Tibial artery (tissue), 4 donors: ENCODE measurements around the gene RPRML.

Experiments
- DNase-seq, 2 donors: peaks; one replicate each; pipeline ENCODE4 v3.0.0-alpha.2; 2019
- H3K27ac ChIP-seq, 2 donors: fragments of 200-600 bp; sonication (generic) in 1 of 2; 1 replicate in 1 of 2; 2 replicates in 1 of 2; pipeline ENCODE4 v1.5.1; 2018 to 2019; ENCODE audit warnings: mild to moderate bottlenecking in 1 of 2
- H3K27me3 ChIP-seq, 2 donors: fragments of 200-600 bp; sonication (generic) in 1 of 2; one replicate each; pipeline versions ENCODE4 v1.5.1 to v1.6.0; 2016 to 2019
- H3K36me3 ChIP-seq, 3 donors: fragments of 200-600 bp; sonication (generic) in 2 of 3; one replicate each; pipeline ENCODE4 v1.5.1; 2016 to 2019; ENCODE audit warnings: mild to moderate bottlenecking in 2 of 3
- H3K4me1 ChIP-seq, 4 donors: fragments of 200-600 bp; sonication (generic) in 2 of 4; 1 replicate in 3 of 4; 2 replicates in 1 of 4; pipeline ENCODE4 v1.5.1; 2016 to 2019
- H3K4me3 ChIP-seq, 2 donors: fragments of 200-600 bp; sonication (generic) in 1 of 2; 1 replicate in 1 of 2; 2 replicates in 1 of 2; pipeline ENCODE4 v1.5.1; 2018 to 2019; ENCODE audit warnings: mild to moderate bottlenecking in 2 of 2
- H3K9me3 ChIP-seq, 3 donors: fragments of 200-600 bp; sonication (generic) in 1 of 3; one replicate each; pipeline ENCODE4 v1.5.1; 2016 to 2019
- intact Hi-C: fragments of 100-400 bp; cut with DNase I; formaldehyde crosslinking; loops from one replicate; pipeline ENCODE4 v1.15.0; 2023; ENCODE audit warnings: low total_unique reads
- TF ChIP-seq, protein P1 (sequence below), 2 experiments: fragments of 200-600 bp in 1 of 2; fragments of 450-650 bp in 1 of 2; IDR thresholded peaks; one replicate each; pipeline ENCODE4 v1.5.1; 2017 to 2019; ENCODE audit warnings: antibody characterized with exemption in 2 of 2, mild to moderate bottlenecking in 1 of 2, moderate library complexity in 1 of 2

The RPRML gene

GRCh38 chr17:46951706-46952105 lies 27.3 kb downstream of the RPRML start:
- H3K27me3 ChIP-seq, result peaks cover 0 to 21% of the 10 kb centered on the region in 2 donors
- no peak overlapping the region for H3K4me3 ChIP-seq
- H3K36me3 ChIP-seq, result peaks cover 0 to 12% (median 5%) of the 10 kb centered on the region in 3 donors
- no peak for DNase-seq
- TF ChIP-seq, protein P1, sequence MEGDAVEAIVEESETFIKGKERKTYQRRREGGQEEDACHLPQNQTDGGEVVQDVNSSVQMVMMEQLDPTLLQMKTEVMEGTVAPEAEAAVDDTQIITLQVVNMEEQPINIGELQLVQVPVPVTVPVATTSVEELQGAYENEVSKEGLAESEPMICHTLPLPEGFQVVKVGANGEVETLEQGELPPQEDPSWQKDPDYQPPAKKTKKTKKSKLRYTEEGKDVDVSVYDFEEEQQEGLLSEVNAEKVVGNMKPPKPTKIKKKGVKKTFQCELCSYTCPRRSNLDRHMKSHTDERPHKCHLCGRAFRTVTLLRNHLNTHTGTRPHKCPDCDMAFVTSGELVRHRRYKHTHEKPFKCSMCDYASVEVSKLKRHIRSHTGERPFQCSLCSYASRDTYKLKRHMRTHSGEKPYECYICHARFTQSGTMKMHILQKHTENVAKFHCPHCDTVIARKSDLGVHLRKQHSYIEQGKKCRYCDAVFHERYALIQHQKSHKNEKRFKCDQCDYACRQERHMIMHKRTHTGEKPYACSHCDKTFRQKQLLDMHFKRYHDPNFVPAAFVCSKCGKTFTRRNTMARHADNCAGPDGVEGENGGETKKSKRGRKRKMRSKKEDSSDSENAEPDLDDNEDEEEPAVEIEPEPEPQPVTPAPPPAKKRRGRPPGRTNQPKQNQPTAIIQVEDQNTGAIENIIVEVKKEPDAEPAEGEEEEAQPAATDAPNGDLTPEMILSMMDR (IDR thresholded peaks at IDR 0.05), result no peak
- no peak overlapping the region for H3K27ac ChIP-seq
- H3K9me3 ChIP-seq, result no peaks in the 10 kb centered on the region
- no peaks in the 10 kb centered on the region for H3K4me1 ChIP-seq
- intact Hi-C loops, result no loop called here

DNA sequence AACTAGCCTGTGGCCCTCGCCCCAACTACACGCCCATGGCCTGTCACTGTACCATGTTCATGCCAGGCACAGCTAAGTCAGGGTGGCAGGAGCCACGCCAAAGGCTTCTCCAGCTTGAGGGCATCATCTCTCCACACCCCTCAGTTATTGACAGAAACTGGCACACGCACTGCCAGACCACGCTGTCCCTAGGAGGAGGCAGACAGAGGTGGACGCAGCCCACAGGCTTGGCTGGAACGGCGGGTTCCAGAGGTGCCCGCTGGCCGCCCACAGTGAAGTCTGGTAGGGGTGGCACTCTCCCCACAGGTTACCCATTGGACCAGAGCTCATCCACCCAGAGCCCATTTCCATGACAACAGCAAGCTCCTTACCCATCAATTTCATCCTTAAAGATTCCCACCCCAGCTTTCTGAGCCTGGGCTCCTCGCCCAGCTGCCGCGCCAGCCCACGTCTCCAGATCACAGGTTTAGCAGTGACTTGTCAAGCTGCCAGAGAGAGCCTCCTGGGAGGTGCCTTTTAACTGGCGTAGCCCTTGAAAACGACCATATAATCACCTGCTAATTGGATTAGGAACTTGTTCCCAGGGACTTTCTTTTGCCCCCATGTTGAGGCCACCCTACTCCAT lies 27.9 kb downstream of the RPRML start:
- no peak overlapping the region for H3K27ac ChIP-seq

GRCh38 chr17:46950342-46950996 lies 28.6 kb downstream of the RPRML start:
- Histone ChIP-seq H3K27ac (no peak overlapping the region), H3K9me3 (no peaks in the 10 kb centered on the region), H3K36me3 (peaks cover 0 to 12% (median 5%) of the 10 kb centered on the region in 3 donors), H3K27me3 (peaks cover 0 to 23% of the 10 kb centered on the region in 2 donors), H3K4me3 (no peak overlapping the region), H3K4me1 (no peaks in the 10 kb centered on the region)
- intact Hi-C loops, result no loop called here
- no peak for DNase-seq
- TF ChIP-seq, protein P1 (IDR thresholded peaks at IDR 0.05), result no peak

More for the DNA sequence above, 27.9 kb downstream of the RPRML start:
- Histone ChIP-seq H3K4me3 (no peak overlapping the region), H3K27me3 (peaks cover 0 to 21% of the 10 kb centered on the region in 2 donors), H3K4me1 (no peaks in the 10 kb centered on the region), H3K36me3 (peaks cover 0 to 12% (median 5%) of the 10 kb centered on the region in 3 donors), H3K9me3 (no peaks in the 10 kb centered on the region)
- TF ChIP-seq, protein P1 (IDR thresholded peaks at IDR 0.05), result no peak
- DNase-seq, result no peak
- intact Hi-C loops, result no loop called here

DNA sequence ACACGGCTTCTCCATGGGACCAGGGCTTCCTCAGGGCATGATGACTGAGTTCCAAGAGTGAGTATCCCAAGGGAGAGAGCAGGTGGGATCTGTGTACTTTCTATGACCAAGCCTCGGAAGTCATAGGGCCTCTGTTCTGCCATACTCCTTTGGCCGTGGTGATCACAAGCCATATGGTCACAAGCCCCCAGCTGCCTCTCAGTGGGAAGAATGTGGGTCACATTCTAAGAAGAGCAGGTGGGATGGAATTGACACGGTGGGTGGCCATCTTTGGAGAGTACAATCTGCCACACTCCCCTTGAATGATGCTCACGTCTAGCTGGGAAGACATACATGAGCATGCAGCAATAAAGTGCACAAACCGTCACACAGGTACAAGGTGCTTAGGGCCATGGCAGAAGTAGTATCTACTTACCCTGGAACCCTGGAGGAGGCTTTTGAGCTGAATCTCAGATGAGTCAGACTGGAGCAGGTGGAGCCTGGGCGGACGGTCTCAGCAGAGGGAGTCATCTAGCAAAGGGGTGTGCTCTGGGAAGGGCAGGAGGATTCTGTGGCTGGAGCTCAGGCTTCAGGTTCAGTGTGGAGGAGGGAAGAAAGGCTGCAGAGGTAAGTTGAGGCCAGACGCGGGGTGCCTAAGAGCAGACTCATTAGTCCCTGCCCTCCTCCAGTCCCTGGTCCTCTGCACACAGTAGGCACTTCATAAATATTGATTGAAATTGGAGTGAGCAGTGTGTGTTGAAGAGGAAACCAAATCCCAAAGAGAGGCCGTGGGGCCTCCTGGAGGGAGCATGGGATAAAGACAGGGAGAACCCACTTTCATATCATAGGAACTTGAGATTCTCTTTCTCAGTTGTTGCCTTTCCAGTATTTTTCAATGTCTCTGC lies 29.5 kb downstream of the RPRML start:
- no peaks in the 10 kb centered on the region for H3K9me3 ChIP-seq
- no peak overlapping the region for H3K27ac ChIP-seq
- H3K27me3 ChIP-seq, result peaks cover 0 to 23% of the 10 kb centered on the region in 2 donors
- intact Hi-C loops, result no loop called here
- TF ChIP-seq, protein P1 (IDR thresholded peaks at IDR 0.05), result no peak
- H3K4me1 ChIP-seq, result peaks cover 0 to 2% (median 0%) of the 10 kb centered on the region in 4 donors
- H3K36me3 ChIP-seq, result peaks cover 0 to 12% (median 5%) of the 10 kb centered on the region in 3 donors
- DNase-seq, result no peak
- H3K4me3 ChIP-seq, result no peak overlapping the region

GRCh38 chr17:46948544-46948943 lies 30.5 kb downstream of the RPRML start:
- DNase-seq, result no peak
- TF ChIP-seq, protein P1 (IDR thresholded peaks at IDR 0.05), result no peak
- Histone ChIP-seq H3K27me3 (peaks cover 0 to 23% of the 10 kb centered on the region in 2 donors), H3K27ac (no peak overlapping the region), H3K9me3 (no peaks in the 10 kb centered on the region), H3K4me1 (peaks cover 0 to 12% (median 8%) of the 10 kb centered on the region in 4 donors), H3K36me3 (peaks cover 0 to 12% (median 5%) of the 10 kb centered on the region in 3 donors), H3K4me3 (no peak overlapping the region)
- intact Hi-C loops, result no loop called here
